ENCODE data around the gene C2CD3. TPM values are rescaled to one million over a fixed set of nuclear protein-coding genes. Genes with fewer than 3 reads are reported as not detected.

Gene C2CD3
- total and polyA plus RNA-seq, 2 donors (not counting 1 experiment from before 2014, with no cell fraction given), result 5.8 to 8.3 TPM

DNA sequence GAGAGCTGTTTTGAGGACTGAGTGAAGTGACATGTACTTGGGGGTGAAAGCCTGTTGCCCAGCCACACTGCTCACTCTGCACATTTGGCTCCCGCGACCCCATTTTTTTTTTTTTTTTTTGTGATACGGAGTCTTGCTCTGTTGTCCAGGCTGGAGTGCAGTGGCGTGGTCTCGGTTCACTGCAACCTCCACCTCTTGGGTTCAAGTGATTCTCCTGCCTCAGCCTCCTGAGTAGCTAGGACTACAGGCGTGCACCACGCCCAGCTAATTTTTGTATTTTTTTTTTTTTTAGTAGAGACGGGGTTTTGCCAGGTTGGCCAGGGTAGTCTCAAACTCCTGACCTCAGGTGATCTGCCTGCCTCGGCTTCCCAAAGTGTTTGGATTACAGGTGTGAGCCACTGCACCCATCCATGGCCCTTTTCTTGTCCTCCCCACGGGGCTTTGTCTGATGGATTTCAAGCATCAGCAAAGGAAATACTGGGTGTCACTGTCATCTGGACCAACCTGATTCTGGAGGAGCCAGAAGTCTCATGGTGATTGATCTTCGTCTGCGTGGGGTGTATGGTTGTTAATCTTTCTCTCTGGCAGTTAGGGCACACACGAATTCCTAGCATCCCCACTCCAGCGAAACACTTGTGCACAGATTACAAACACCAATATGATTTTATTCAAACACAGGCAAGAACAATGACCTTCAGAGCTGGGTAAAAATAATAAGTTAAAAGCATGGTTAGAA is 158.6 kb downstream of the C2CD3 start:
- no peaks in the 10 kb centered on the region for H3K79me2 ChIP-seq (ENCODE audit: control insufficient read depth, insufficient read depth, low read length)
- H3K36me3 ChIP-seq (ENCODE audit: control insufficient read depth, insufficient read depth, low read length), result no peaks in the 10 kb centered on the region
- no peaks in the 10 kb centered on the region for H3K27me3 ChIP-seq (ENCODE audit: control insufficient read depth, insufficient read depth, low read length)
- TF ChIP-seq EZH2 (IDR thresholded peaks at IDR 0.05; ENCODE audit: low read length, missing control alignments), result no peak
- TF ChIP-seq, protein P1, sequence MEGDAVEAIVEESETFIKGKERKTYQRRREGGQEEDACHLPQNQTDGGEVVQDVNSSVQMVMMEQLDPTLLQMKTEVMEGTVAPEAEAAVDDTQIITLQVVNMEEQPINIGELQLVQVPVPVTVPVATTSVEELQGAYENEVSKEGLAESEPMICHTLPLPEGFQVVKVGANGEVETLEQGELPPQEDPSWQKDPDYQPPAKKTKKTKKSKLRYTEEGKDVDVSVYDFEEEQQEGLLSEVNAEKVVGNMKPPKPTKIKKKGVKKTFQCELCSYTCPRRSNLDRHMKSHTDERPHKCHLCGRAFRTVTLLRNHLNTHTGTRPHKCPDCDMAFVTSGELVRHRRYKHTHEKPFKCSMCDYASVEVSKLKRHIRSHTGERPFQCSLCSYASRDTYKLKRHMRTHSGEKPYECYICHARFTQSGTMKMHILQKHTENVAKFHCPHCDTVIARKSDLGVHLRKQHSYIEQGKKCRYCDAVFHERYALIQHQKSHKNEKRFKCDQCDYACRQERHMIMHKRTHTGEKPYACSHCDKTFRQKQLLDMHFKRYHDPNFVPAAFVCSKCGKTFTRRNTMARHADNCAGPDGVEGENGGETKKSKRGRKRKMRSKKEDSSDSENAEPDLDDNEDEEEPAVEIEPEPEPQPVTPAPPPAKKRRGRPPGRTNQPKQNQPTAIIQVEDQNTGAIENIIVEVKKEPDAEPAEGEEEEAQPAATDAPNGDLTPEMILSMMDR (conservative IDR thresholded peaks at IDR 0.05 in 1 of 2, IDR thresholded peaks at IDR 0.05 in 1 of 2; ENCODE audit: low read depth in 1 of 2, low read length in 2 of 2), result no peak
- no peak overlapping the region for H2AFZ ChIP-seq (ENCODE audit: low read length)
- H3K4me2 ChIP-seq (ENCODE audit: extremely low read depth, insufficient read depth, low read length), result no peak overlapping the region
- no peak overlapping the region for H3K27ac ChIP-seq (ENCODE audit: insufficient read depth, low read length)
- H3K9ac ChIP-seq (ENCODE audit: insufficient read depth, low read length), result no peak overlapping the region
- no peaks in the 10 kb centered on the region for H3K9me3 ChIP-seq (ENCODE audit: control insufficient read depth, insufficient read depth, low read depth, low read length)
- no peak overlapping the region for H3K4me3 ChIP-seq (replicated peaks in 1 of 4; ENCODE audit: control extremely low read depth in 1 of 4, insufficient read depth in 1 of 4, low read depth in 3 of 4, low read length in 4 of 4)
- DNase-seq (ENCODE audit: low read depth in 2 of 2), result no peak
- H4K20me1 ChIP-seq (ENCODE audit: control insufficient read depth, extremely low read depth, insufficient read depth, low read length), result no peaks in the 10 kb centered on the region
- H3K4me1 ChIP-seq (ENCODE audit: control insufficient read depth, extremely low read depth, insufficient read depth, low read length), result no peaks in the 10 kb centered on the region

DNA sequence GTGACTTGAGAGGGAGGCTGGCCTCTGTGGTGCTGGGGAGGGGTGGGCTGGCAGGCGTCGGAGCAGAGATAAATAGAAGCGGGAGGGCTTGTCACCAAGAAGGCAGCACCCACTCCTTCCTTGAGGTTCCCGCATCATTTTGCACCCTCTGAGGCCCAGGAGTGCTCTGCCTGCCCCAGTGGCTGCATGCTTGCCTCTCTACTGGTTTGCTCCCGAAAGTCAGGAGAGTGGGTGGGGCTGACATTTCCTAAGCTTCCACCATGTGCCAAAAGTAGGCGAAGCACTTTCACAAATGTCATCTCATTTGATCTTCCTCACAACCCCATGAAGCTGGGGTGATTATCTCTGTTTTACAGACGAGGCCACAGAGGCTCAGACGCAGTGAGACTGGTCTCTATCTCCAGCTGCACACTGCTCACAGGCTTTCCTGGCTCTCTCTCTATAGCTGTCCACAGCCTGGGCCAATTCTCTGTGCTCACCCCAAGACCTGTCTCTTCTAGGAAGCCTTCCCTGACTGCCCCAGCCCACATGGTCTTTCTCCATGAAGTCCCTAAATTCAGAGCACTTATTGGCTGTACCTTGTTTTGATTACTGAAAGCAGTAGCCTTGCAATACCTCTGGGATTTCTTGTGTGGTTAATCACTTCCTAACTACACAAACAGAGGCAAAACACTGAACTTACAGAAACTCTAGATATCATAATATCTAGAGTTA is 159.3 kb downstream of the C2CD3 start:
- H3K79me2 ChIP-seq (ENCODE audit: control insufficient read depth, insufficient read depth, low read length), result no peaks in the 10 kb centered on the region
- H3K36me3 ChIP-seq (ENCODE audit: control insufficient read depth, insufficient read depth, low read length), result no peaks in the 10 kb centered on the region

More for the DNA sequence above, 159.3 kb downstream of the C2CD3 start:
- no peak overlapping the region for H2AFZ ChIP-seq (ENCODE audit: low read length)
- H3K9ac ChIP-seq (ENCODE audit: insufficient read depth, low read length), result no peak overlapping the region
- DNase-seq (ENCODE audit: low read depth in 2 of 2), result no peak
- H3K9me3 ChIP-seq (ENCODE audit: control insufficient read depth, insufficient read depth, low read depth, low read length), result no peaks in the 10 kb centered on the region
- H3K27me3 ChIP-seq (ENCODE audit: control insufficient read depth, insufficient read depth, low read length), result no peaks in the 10 kb centered on the region
- H3K27ac ChIP-seq (ENCODE audit: insufficient read depth, low read length), result no peak overlapping the region
- H4K20me1 ChIP-seq (ENCODE audit: control insufficient read depth, extremely low read depth, insufficient read depth, low read length), result no peaks in the 10 kb centered on the region
- no peaks in the 10 kb centered on the region for H3K4me1 ChIP-seq (ENCODE audit: control insufficient read depth, extremely low read depth, insufficient read depth, low read length)
- H3K4me2 ChIP-seq (ENCODE audit: extremely low read depth, insufficient read depth, low read length), result no peak overlapping the region
- H3K4me3 ChIP-seq (replicated peaks in 1 of 4; ENCODE audit: control extremely low read depth in 1 of 4, insufficient read depth in 1 of 4, low read depth in 3 of 4, low read length in 4 of 4), result no peak overlapping the region
- TF ChIP-seq, protein P1 (conservative IDR thresholded peaks at IDR 0.05 in 1 of 2, IDR thresholded peaks at IDR 0.05 in 1 of 2; ENCODE audit: low read depth in 1 of 2, low read length in 2 of 2), result no peak
- TF ChIP-seq EZH2 (IDR thresholded peaks at IDR 0.05; ENCODE audit: low read length, missing control alignments), result no peak
